ENCODE results near the gene SP100.
"Not testable (repeated sequence)": the region's sequence is repeated elsewhere in the genome, so short reads cannot be mapped to it uniquely, and the experiment has no call there.

The SP100 gene

GRCh38 chr2:230416061-230416721 is at the start of gene SP100:
SP100 (plus strand) TSS chr2:230416201; CDS start chr2:230416297, 96 bp downstream.
- peak within 1 kb of the TSS; percentile 92 for H3K27ac Mint-ChIP-seq
- H3K4me3 Mint-ChIP-seq: peak within 1 kb of the TSS; percentile 90
- H3K27me3 Mint-ChIP-seq (ENCODE audit: low read depth): no peaks in the 10 kb centered on the region
- H3K4me1 Mint-ChIP-seq (ENCODE audit: low read depth): peaks cover 73% of the 10 kb centered on the region
- H3K9me3 Mint-ChIP-seq: no peaks in the 10 kb centered on the region
- peaks cover 50% of the 10 kb centered on the region for H3K36me3 Mint-ChIP-seq (ENCODE audit: low read depth)

GRCh38 chr2:230382108-230382507 is 33.9 kb upstream of the SP100 start:
- Mint-ChIP-seq H3K27me3 (ENCODE audit: low read depth) (no peaks in the 10 kb centered on the region), H3K9me3 (no peaks in the 10 kb centered on the region), H3K36me3 (ENCODE audit: low read depth) (peaks cover 70% of the 10 kb centered on the region), H3K4me3 (no peak overlapping the region), H3K4me1 (ENCODE audit: low read depth) (peaks cover 9% of the 10 kb centered on the region), H3K27ac (no peak overlapping the region)

GRCh38 chr2:230383453-230383852 is 32.5 kb upstream of the SP100 start:
- Mint-ChIP-seq H3K36me3 (ENCODE audit: low read depth) (peaks cover 68% of the 10 kb centered on the region), H3K4me1 (ENCODE audit: low read depth) (peaks cover 5% of the 10 kb centered on the region), H3K27me3 (ENCODE audit: low read depth) (no peaks in the 10 kb centered on the region), H3K4me3 (no peak overlapping the region), H3K9me3 (no peaks in the 10 kb centered on the region), H3K27ac (no peak overlapping the region)

DNA sequence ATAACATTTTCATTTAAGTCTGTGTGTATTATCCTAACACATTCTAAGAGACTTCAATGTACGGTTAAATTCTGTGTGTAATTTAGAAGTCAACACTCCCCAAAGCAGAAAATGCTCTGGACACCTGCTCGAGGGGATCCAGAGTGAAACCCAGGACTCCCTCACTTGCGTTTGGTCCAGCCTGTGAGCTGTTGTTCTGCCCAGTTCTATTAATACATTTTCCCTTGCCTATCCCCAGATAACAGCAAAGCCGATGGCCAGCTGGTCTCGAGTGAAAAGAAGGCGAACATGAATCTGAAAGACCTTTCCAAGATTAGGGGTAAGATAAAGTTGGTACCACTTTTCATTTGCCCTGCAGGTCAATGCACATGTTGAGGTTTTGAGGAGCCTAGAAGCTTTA is 31.0 kb upstream of the SP100 start:
- Mint-ChIP-seq H3K4me3 (no peak overlapping the region), H3K27ac (no peak overlapping the region), H3K4me1 (ENCODE audit: low read depth) (peaks cover 2% of the 10 kb centered on the region), H3K27me3 (ENCODE audit: low read depth) (no peaks in the 10 kb centered on the region), H3K36me3 (ENCODE audit: low read depth) (peaks cover 73% of the 10 kb centered on the region), H3K9me3 (no peaks in the 10 kb centered on the region)

GRCh38 chr2:230394301-230394700 is 21.7 kb upstream of the SP100 start:
- no peaks in the 10 kb centered on the region for H3K27me3 Mint-ChIP-seq (ENCODE audit: low read depth)
- no peaks in the 10 kb centered on the region for H3K4me1 Mint-ChIP-seq (ENCODE audit: low read depth)
- H3K27ac Mint-ChIP-seq: no peak overlapping the region
- peaks cover 85% of the 10 kb centered on the region for H3K36me3 Mint-ChIP-seq (ENCODE audit: low read depth)
- no peak overlapping the region for H3K4me3 Mint-ChIP-seq
- peaks cover 9% of the 10 kb centered on the region for H3K9me3 Mint-ChIP-seq

DNA sequence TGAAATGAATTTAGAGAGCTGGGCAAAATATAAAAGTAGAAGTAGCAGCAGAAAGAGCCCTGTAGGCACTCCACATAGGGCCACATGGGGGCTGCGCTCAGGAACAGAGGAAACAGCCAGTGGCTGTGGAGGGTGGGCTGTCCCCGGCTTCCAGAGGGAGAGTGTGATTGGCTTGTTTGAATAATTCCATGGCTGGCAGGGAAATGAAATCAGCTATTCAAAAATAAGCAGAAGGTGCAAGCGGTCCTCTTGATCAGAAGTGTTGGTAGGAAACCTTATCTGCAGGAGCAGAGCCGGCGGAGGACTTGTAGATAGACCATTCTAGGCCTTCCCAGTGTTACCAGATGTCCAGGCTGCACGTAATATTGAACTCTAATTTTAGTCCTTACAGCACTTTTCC is 17.3 kb upstream of the SP100 start:
- H3K27ac Mint-ChIP-seq; H3K4me1 Mint-ChIP-seq (ENCODE audit: low read depth); H3K4me3 Mint-ChIP-seq; H3K27me3 Mint-ChIP-seq (ENCODE audit: low read depth); H3K9me3 Mint-ChIP-seq: not testable (repeated sequence)
- H3K36me3 Mint-ChIP-seq (ENCODE audit: low read depth): peaks cover 73% of the 10 kb centered on the region

DNA sequence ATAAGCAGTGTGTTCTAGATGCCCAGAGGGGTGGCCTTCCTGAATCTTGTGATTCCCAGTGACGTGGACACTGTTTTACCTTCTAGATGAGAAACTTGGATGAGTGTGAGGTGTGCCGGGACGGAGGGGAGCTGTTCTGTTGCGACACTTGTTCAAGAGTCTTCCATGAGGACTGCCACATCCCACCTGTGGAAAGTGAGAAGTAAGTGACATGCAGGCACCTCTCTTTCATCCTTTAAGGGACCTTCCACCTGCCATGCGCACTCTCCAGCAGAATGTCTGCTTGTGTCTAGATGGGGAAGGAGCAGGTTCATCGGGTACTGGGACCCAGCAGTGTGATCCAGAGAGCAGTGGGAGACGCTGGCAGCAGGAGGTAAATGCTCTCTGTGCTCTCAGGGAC is 16.0 kb upstream of the SP100 start:
- peaks cover 70% of the 10 kb centered on the region for H3K36me3 Mint-ChIP-seq (ENCODE audit: low read depth)
- no peak overlapping the region for H3K27ac Mint-ChIP-seq
- H3K9me3 Mint-ChIP-seq: peaks cover 9% of the 10 kb centered on the region
- no peak overlapping the region for H3K4me3 Mint-ChIP-seq
- no peaks in the 10 kb centered on the region for H3K27me3 Mint-ChIP-seq (ENCODE audit: low read depth)
- H3K4me1 Mint-ChIP-seq (ENCODE audit: low read depth): no peaks in the 10 kb centered on the region

DNA sequence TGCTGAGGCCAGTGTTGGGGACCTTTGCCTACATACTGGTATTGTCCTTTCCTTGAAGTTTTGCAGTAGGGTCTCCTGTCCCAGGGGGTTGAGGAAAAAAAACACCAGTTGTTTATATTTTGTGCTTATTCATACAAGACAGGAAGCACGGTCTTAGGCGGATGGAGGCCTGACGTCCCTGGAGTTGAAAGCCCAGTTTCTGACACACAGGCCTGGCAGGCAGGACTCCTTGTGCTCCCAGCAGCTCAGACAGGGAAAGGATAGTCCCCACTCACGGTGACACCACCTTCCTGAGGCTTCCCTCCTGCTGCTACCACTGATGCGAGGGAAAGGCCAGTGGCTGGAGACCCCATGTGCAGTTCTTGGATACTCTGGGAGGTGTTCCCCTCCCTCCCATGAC is 15.5 kb upstream of the SP100 start:
- Mint-ChIP-seq H3K27me3 (ENCODE audit: low read depth) (no peaks in the 10 kb centered on the region), H3K27ac (no peak overlapping the region), H3K4me3 (no peak overlapping the region), H3K36me3 (ENCODE audit: low read depth) (peaks cover 71% of the 10 kb centered on the region), H3K9me3 (peaks cover 8% of the 10 kb centered on the region), H3K4me1 (ENCODE audit: low read depth) (no peaks in the 10 kb centered on the region)

DNA sequence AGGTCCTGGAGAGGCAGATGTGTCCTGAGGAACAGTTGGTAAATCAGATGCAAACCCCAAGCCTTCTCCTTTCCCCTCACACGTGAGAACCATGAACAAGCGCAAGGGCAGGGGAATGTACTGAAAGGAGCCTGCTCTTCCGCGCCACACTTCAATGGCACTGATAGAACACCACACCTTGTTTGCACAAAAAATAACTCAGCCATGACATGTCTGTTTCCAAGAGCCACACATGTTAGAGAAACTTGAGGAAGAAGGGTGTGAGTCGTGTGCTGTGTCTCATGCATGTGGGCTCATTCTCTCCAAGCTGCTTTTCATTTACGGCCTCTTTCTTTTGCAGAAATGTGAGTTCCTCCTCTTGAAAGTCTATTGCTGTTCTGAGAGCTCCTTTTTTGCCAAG is 15.0 kb upstream of the SP100 start:
- H3K27me3 Mint-ChIP-seq (ENCODE audit: low read depth); H3K4me3 Mint-ChIP-seq; H3K4me1 Mint-ChIP-seq (ENCODE audit: low read depth); H3K9me3 Mint-ChIP-seq; H3K27ac Mint-ChIP-seq: not testable (repeated sequence)
- H3K36me3 Mint-ChIP-seq (ENCODE audit: low read depth): peaks cover 71% of the 10 kb centered on the region

DNA sequence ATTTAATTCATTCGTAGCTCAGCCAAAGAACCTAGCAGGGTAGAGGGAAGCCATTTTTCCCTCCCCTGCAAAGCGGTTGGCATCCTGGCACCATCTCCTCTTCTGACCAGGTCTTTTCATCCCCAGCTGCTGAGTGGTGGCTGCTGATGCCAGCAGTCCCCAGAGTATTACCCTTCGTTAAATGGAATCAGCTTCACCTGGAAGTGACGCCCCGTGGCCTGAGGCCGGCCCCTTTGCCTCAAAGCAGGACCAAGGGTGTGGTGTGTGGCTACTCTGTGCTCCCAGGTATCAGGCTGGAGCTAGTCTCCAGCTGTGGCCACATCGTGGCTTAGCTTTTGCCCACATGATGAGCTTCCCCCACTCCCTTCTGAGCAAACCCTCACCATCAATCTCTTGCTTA is 12.3 kb upstream of the SP100 start:
- Mint-ChIP-seq H3K4me1 (ENCODE audit: low read depth) (peaks cover 10% of the 10 kb centered on the region), H3K9me3 (no peaks in the 10 kb centered on the region), H3K4me3 (no peak overlapping the region), H3K27ac (peak overlapping the region; percentile 49), H3K36me3 (ENCODE audit: low read depth) (peaks cover 69% of the 10 kb centered on the region), H3K27me3 (ENCODE audit: low read depth) (no peaks in the 10 kb centered on the region)

DNA sequence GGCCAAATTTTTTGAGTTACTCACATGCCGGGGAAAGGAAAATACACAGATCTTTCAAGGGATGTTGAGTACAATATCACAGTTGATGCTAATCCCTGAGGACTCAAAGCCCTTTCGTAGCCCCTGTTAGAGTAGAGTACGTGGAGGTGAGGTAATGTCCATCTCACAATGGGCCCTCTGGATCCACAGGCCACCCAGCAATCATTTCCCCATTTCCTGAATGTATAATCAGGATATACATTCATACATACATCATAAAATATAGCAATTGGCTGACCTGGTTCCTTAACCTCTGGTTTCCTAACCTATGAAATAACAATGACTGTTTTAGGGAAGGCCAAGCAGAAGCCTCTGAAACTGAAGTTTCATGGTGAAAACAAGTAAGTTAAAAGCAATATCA is 10.2 kb upstream of the SP100 start:
- H3K36me3 Mint-ChIP-seq (ENCODE audit: low read depth): peaks cover 57% of the 10 kb centered on the region
- no peaks in the 10 kb centered on the region for H3K27me3 Mint-ChIP-seq (ENCODE audit: low read depth)
- H3K4me3 Mint-ChIP-seq: no peak overlapping the region
- H3K4me1 Mint-ChIP-seq (ENCODE audit: low read depth): peaks cover 22% of the 10 kb centered on the region
- H3K9me3 Mint-ChIP-seq: no peaks in the 10 kb centered on the region
- no peak overlapping the region for H3K27ac Mint-ChIP-seq

- Mint-ChIP-seq H3K27ac (peak overlapping the region; percentile 41), H3K4me3 (no peak overlapping the region), H3K4me1 (ENCODE audit: low read depth) (peaks cover 44% of the 10 kb centered on the region)
These were observed 7.7 kb upstream of the SP100 start for GRCh38 chr2:230408244-230408842.

GRCh38 chr2:230409316-230409715 is 6.7 kb upstream of the SP100 start:
- H3K4me3 Mint-ChIP-seq: not testable (repeated sequence)

More at GRCh38 chr2:230408244-230408842, 7.7 kb upstream of the SP100 start:
- Mint-ChIP-seq H3K36me3 (ENCODE audit: low read depth) (peaks cover 42% of the 10 kb centered on the region), H3K27me3 (ENCODE audit: low read depth) (no peaks in the 10 kb centered on the region), H3K9me3 (no peaks in the 10 kb centered on the region)

DNA sequence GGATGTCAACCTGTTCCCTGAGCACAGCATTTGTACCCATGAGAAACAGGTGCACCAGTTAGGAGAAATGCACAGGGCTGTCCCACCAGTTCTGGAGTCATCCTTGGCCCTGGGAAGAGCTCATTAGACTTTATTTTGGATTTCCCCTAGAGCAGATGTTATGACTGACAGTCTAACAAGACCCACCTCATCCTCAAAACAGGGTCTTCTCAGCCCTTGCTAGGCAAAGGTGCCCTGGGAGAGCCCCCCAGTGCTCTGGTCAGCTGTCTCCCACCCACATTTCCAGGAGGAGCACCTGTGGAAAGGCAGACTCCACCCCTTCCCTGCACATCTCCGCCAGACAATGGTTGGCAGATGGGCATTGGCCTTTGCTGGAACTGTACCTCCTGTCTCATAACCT is 5.7 kb upstream of the SP100 start:
- Mint-ChIP-seq H3K9me3 (no peaks in the 10 kb centered on the region), H3K27me3 (ENCODE audit: low read depth) (no peaks in the 10 kb centered on the region), H3K4me1 (ENCODE audit: low read depth) (peaks cover 61% of the 10 kb centered on the region), H3K27ac (peak overlapping the region; percentile 26), H3K36me3 (ENCODE audit: low read depth) (peaks cover 33% of the 10 kb centered on the region), H3K4me3 (no peak overlapping the region)

More at GRCh38 chr2:230409316-230409715, 6.7 kb upstream of the SP100 start:
- Mint-ChIP-seq H3K4me1 (ENCODE audit: low read depth) (peaks cover 53% of the 10 kb centered on the region), H3K36me3 (ENCODE audit: low read depth) (peaks cover 35% of the 10 kb centered on the region), H3K27ac (peak overlapping the region; percentile 20)
- H3K9me3 Mint-ChIP-seq; H3K27me3 Mint-ChIP-seq (ENCODE audit: low read depth): not testable (repeated sequence)

DNA sequence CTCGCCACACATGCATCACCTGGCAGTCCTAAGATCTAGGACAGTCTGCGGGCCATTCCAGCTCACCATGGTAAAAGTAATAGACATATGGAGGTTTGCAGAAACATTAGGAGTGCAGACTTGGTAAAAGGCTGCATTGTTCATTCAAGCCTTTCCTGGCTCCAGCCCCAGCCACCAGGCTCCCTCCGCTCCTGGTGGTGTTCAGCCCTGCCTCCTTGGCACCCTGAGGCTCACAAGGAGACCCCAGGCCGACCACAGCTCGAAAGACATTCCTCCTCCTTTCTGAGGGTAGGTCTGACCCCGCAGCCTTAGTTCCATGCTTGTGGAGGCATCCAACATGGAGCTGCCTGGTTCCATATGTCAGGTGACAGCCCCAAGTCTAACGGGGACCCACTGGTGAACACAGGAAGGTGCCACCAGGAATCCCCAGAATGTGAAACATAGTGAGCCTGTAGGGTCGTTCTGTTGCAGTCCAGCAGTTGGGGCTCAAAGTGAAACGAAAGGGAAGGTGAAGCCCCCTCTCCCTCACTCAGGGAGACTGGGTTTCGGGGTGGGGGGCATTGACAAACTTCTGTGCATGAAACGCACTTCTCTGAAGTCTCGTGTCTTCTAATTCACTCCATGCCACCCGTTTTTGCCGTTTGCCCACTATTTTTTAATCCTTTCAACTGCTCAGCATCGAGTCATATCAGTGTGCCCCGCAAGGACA is 5.0 kb upstream of the SP100 start:
- Mint-ChIP-seq H3K9me3 (no peaks in the 10 kb centered on the region), H3K27me3 (ENCODE audit: low read depth) (no peaks in the 10 kb centered on the region), H3K4me3 (peak overlapping the region; percentile 99), H3K4me1 (ENCODE audit: low read depth) (peaks cover 67% of the 10 kb centered on the region), H3K27ac (peak overlapping the region; percentile 100), H3K36me3 (ENCODE audit: low read depth) (peaks cover 28% of the 10 kb centered on the region)
